NCI-H2107 treated with DMSO at 0.1 percent for 48 hours (cell line): Measurements from ENCODE around the gene FBXO31.

Source experiments
- DNase-seq: peaks from one replicate; lab custom pipeline; 2025; ENCODE audit not compliant: unreplicated experiment; lab: John Stamatoyannopoulos, UW

FBXO31 gene

GRCh38 chr16:87293990-87294389 lies 89.6 kb downstream of the FBXO31 start:
- no peak for DNase-seq

- DNase-seq: no peak
These were observed 91.6 kb downstream of the FBXO31 start for GRCh38 chr16:87291944-87292343.

- no peak for DNase-seq
These were observed 94.7 kb downstream of the FBXO31 start for GRCh38 chr16:87288753-87289362.

GRCh38 chr16:87286839-87287626 lies 96.5 kb downstream of the FBXO31 start:
- DNase-seq: no peak

- no peak for DNase-seq
These were observed 99.4 kb downstream of the FBXO31 start for GRCh38 chr16:87284183-87284582.

- DNase-seq: no peak
These were observed 104.4 kb downstream of the FBXO31 start for GRCh38 chr16:87279094-87279658.

- peak; percentile 16 for DNase-seq
These were observed 105.1 kb downstream of the FBXO31 start for GRCh38 chr16:87278191-87279093.
